Right ventricle myocardium superior (tissue), 1 donor: ENCODE measurements around the gene ZNF892. TPM values are rescaled to one million over a fixed set of nuclear protein-coding genes. Genes with fewer than 3 reads are reported as not detected.
"Not testable (repeated sequence)": the region's sequence is repeated elsewhere in the genome, so short reads cannot be mapped to it uniquely, and the experiment has no call there.

Experiments
- ATAC-seq: fragments of 200-7000 bp; cut with Tn5 transposase; one replicate; pipeline ENCODE4 v1.9.1; 2020; ENCODE audit warnings: mild to moderate bottlenecking; ENCODE audit not compliant: poor library complexity
- DNase-seq: peaks from one replicate; pipeline ENCODE4 v3.0.0-alpha.2; 2020
- intact Hi-C: fragments of 100-400 bp; cut with DNase I; formaldehyde crosslinking; loops from one replicate; pipeline ENCODE4 v1.11.2; 2022
- long read RNA-seq: library from polyadenylated mRNA; unstranded; transcript quantifications from one replicate; pipeline ENCODE4 v2.0.0, GENCODE V29; 2021
- total RNA-seq: library from RNA; stranded (reverse); fragmentation: NEBNext Ultra II Directional; extraction: Animal tissue kit (Norgen Biotek cat#: 25700); gene quantifications from one replicate; pipeline ENCODE4 v1.2.1, GENCODE V29; 2021
- donor health status: DM: no; HTN: yes; CAD: no; lungs with severe emphysema.

Gene ZNF892
- 2.9 TPM for total RNA-seq
- long read RNA-seq, partial matches to known transcripts: 0 of 1 reads
- long read RNA-seq, other reads (novel, unspliced or antisense): 1 of 1 reads

DNA sequence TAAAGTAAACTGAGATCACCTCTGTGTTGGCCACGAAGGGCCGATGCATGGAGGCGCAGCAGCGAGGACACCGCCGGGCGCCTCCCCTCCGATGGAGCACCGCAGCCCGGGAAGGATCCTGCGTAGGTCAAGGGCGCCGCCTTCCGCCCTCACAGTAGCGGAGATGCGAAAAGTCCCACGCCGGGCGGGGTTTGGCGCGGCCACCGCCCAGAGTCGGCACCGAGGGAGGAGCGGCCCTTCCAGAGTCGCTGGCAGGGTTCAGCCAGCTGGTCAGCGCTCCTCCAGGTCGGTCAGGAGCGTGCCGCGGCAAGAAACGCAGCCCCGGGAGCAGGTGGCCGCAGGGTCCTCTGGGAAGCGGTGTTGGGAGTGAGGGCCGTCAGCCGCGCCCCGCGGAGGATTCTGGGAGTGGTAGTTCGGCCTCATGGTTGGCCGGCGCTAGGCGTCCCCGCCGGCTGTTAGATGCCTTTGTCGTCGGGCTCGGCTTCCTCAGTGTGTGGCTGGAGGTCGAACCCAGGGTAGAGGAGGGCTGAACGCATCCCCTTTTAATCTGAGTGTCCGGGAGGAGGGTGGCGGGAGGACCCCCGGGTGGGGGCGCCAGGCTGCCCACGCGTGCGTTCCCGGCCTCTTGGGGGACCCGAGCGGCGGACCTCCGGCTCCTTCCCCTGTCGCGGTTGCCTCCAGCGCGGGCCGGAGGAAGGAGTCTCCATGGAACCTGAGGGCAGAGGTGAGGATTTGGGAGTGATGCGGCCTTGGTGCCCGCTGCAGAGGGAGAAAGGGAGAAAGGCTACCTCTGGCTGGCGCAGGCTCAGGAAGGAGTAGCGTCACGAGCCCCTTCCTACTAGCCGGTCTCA is at the start of gene ZNF892:
Gene ZNF892 (plus strand): TSS at position 411 of the 851 bp plus-strand sequence. CDS start 295 bp downstream, at position 706.
- DNase-seq (peak; percentile 94), ATAC-seq (peak; percentile 99)
- intact Hi-C loops: no loop called here

DNA sequence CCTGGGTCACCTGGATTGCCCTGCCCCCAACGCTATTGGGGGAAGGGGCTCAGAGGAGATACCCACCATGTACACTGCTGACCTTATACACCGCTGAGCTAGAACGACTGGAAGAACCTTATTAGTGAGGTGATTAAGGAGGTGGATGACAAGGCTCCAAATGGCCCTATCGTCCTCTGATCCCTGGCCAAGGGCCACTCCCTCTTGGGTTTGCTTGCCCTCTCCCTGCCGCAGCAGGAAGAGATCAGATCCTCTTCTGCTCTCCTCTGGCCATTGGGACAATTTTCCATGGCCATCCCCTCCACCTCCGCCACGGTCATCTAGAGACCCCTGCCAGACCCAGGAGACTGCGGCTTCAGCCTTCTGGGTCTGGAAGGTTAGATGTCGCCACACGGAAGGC is 48.9 kb upstream of the ZNF892 start:
- intact Hi-C loops: no loop called here
- no peak for ATAC-seq
- no peak for DNase-seq

DNA sequence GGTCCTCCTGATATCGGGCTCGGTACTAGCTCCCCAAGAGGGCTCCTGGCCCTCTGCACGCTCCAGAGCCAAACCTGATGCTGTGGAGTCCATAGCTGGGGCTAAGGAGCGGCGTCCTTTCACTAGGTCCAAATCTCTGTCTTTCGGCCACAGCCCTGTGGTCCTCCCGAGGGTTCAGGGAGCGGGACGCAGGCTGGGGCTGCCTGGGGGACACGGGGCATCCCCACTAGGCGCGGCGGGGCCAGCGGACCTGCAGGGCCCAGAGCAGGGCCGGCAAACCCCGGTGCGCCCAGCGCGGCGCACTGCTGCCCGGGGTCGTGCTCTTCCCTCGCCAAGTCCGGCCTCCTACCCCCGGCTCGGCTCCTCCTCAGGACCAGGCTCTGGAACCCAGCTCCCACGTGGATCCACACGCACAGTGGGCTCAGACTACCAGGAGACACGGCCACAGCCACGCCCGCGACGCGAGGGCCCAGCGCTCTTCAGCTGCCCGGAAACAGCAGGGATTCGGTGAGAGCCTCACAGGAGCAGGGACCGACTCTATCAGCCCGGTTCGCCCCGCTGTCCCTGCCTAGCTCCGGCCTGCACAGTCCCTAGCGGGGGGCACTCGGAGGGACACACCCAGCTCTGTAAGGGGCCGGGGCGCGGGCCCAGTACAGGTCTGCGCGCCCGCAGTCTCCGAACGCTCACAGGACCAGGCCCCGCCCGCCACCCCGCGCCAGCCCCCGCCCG is 48.3 kb upstream of the ZNF892 start:
- ATAC-seq (peak; percentile 70), DNase-seq (peak; percentile 69)
- intact Hi-C loops: no loop called here

DNA sequence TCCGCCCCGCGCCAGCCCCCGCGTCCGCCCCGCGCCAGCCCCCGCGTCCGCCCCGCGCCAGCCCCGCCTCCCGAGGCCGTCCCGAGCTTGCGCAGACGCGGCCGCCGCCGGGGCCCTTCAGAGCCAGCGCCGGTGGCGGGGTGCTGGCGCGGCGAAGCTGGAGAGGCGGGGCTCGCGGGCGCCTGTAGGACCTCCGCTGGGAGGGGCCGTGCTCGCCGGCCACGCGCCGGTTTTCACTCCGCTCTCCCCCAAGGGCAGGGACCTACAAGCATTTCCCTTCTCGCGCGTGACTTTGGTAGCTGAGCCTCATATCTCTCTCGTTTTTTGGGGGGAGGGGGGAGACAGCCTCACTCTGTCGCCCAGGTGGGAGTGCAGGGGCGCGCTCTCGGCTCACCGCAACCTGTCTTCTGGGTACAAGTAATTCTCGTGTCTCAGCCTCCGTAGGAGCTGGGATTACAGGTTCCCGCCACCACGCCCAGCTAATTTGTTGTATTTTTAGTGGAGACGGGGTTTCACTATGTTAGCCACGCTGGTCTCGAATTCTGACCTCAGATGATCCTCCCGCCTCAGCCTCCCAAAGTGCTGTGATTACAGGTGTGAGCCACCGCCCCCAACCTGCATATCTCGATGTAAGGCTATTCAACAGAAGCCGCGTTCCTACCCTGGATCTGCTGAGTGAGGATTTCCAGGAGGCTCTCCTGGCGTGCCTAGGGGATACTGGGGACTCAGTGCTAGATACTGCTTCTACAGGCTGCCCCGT is 47.5 kb upstream of the ZNF892 start, which contains the start of gene ZNF514:
Gene ZNF514 (minus strand): TSS at position 159 of the 760 bp plus-strand sequence. CDS start 6,595 bp downstream, outside the sequence.
- peak; percentile 92 for DNase-seq

DNA sequence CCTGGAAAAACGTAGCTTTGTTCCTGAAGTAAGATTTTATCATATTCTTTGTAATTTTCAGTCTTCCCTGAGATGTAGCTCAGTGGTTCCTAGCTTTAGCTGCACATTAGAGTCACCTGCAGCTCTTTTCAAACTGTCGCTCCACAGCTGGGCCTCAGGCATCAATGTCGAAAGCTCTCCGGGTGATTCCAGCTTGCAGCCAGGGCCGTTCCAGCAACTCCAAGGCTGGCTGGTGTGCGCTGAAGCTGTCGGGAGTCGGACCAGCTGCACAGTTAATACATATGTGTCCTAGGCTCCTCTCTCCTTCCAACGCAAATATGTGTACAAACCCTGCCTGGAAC is 42.3 kb upstream of the ZNF892 start:
- intact Hi-C loops: no loop called here
- DNase-seq (no peak), ATAC-seq (no peak)

More for the DNA sequence above, 47.5 kb upstream of the ZNF892 start, which contains the start of gene ZNF514:
- intact Hi-C loops: no loop called here
- peak; percentile 96 for ATAC-seq

DNA sequence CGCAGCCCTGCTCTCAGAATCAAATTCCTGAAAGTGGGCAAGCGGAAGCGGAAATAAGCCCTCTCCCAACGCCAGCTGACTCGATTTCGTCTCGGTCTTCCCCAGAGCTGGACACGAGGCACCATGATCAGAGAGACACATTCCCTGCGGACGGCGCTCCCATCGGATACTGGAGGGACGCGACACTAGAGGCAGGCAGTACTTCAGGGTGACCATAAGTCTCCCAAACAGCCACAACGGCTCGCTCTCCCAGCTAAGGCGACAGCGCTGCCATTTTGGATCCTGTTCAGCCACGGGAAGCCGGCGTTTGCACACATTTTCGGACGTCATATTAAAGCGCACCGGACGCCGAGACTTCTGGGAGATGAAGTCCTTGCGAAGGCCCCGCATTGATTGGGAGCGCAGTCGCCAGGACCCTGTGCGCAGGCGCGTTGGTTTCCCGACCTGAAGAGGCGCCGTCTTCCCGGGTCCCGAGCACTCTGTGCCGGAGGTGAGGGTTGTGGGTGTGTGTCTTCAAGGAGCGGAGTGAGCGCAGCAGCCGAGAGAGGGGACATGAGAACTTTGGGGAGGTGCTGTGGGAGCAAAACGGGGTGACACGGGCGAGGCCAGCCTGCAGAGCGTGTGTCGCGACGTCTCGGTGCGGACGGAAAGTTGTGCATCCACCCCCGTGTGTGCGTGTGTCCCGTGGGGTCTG is 41.8 kb upstream of the ZNF892 start, which contains the start of gene ZNF2:
Gene ZNF2 (plus strand): TSS at position 439 of the 694 bp plus-strand sequence. CDS start 10,418 bp downstream, outside the sequence.
- ATAC-seq: peak; percentile 99
- intact Hi-C loops: no loop called here
- peak; percentile 99 for DNase-seq

DNA sequence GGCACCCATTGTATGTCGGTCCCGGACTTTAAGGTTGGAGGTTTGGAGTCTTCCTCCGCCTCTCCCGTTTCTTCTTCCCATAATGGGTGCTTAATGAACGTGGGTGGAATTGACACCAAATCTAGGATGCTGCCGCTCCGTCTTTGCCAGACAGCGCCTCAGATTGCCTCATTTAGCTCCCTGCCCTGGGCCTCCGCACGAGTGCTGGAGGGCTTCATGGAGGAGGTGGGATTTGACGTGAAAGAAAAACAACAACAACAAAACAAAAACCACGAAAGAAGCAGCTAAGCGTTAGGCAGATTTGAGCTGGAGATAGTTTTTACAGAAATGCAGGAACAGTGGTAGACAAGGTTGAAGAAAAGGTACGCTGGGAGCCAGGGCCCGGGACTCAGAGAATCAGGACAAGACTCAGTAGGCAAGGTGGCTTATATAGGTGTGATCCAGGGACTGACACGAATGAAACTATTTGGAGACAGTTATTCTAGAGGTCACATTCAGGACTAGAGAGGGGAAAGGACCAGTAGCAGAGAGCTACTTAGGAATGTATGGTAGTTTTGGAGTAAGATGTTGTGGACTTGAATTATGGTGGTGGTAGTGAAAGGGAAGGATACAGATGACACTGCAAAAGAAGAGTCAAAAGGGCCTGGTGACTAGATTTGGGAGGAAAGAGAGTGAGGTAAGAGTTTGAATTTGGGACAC is 41.1 kb upstream of the ZNF892 start:
- ATAC-seq: no peak
- intact Hi-C loops: no loop called here
- DNase-seq: no peak

DNA sequence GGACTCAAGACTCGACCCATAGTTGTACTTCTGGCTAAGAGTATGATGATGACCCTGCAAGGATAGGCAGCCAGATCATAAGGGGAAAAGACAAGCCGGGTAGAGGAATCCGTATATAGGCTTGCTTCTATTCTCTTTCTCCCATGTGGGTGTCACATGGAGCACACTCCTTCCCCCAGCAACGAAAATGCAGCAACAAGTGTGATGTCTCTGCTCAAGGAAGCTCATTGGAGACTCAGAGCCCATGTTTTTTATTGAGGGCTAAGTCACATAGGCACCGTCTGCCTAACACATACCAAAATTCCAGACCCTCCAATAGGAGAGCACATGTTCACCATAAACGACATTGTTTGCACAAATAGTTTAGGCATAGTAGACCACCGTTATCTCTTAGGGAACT is 35.4 kb upstream of the ZNF892 start:
- DNase-seq (no peak), ATAC-seq (no peak)
- intact Hi-C loops: no loop called here

DNA sequence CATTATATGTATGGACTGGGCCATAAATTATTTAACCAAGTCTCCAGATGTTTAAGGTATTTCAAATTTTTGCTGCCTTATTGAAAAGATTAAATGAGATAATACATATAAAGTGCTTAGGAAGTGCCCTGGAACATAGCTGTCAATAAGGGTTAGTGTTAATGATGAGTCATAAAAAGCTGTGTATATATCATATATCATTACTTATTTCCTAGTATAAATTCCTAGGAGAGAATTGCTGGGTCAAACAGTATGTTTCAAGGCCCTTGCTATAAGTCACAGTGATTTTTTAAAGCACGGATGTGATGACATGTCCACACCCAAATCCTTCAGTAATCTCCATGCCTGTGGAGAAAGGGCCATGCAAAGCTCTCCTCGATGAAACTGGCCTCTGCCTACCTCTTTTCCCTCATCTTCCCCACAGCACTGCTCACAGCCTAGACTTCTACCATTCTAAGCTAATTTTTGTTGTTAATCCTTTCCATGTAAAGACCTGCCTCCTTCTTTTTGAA is 33.2 kb upstream of the ZNF892 start:
- DNase-seq: no peak
- no peak for ATAC-seq
- intact Hi-C loops: no loop called here

DNA sequence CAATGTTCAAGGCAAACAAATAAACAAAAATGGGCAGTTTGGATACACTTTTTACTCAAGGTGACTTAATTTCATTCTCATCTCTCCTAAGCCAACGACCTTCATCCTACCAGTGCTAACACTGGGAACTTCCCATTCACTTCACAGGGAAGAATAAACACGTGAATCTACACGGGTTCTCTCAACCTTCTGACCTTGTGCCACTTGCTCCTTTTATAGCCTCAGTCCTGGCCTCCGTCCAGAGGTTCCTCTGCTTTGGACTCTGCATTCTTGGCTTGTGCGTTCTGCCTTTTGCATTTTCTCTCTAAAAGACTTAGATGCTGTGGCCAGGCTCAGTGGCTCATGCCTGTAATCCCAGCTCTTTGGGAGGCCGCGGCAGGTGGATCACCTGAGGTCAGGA is 27.9 kb upstream of the ZNF892 start:
- ATAC-seq (peak; percentile 91), DNase-seq (peak; percentile 66)
- intact Hi-C loops: no loop called here

DNA sequence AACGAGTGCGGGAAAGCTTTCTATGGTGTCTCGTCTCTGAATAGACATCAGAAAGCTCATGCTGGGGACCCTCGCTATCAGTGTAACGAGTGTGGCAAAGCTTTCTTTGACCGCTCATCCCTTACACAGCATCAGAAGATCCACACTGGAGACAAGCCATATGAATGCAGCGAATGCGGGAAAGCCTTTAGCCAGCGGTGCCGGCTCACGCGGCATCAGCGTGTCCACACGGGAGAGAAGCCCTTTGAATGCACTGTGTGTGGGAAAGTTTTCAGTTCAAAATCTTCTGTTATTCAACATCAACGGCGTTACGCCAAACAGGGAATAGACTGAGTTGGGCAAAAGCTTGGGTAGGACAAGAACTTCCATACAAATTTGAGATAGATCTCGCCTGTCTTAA is 25.5 kb upstream of the ZNF892 start:
- ATAC-seq: no peak
- no peak for DNase-seq
- intact Hi-C loops: no loop called here

DNA sequence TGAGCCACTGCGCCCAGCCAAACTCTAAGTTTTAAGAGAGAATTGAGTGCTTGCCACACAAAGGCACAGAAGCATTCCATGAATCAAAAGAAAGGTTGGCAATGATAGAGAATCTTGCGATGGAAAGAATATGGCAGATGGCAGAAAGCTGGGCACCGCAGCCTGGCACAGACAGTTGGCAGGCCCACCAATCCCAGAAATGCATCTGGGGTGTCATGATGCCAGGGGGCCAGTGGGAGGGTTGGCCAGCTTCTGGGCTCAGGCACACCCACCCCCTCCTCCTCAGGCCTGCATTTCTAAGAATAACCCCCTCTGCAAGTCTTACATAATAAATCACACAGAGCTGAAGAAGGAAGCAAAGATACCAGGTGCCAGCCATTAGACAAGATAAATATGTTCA is 22.1 kb upstream of the ZNF892 start:
- no peak for DNase-seq
- intact Hi-C loops: no loop called here

DNA sequence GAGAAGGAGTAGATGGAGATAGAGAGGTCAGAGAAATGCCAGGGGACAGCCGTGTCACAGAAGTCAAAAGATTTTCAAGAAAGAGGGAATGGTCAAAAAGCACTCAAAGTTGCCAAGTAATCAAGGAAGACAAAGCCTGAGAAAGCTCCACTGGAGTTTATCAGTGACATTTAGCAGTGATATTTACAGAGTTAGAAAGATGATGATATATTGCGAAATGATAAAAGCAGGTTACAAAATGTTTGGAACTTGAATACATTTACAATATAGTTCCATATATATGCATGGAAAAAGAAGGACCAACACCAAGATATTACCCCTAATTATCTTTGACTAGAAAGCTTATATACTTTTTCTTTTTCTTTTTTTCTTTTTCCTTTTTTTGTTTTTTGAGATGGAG is 21.3 kb upstream of the ZNF892 start:
- ATAC-seq (no peak), DNase-seq (no peak)
- intact Hi-C loops: no loop called here

More for the DNA sequence above, 22.1 kb upstream of the ZNF892 start:
- no peak for ATAC-seq

DNA sequence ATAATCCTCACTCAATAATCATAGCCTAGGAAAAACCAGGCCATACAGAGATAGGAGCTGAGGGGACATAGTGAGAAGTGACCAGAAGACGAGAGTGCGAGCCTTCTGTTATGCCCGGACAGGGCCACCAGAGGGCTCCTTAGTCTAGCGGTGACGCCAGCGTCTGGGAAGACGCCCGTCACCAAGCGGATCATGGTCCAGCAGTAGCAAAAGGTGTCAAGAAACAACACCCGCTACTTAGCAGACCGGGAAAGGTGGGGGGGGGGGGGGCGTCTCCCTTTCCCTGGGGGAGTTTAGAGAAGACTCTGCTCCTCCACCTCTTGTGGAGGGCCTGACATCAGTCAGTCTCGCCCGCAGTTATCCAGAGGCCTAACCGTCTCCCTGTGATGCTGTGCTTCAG is 14.4 kb upstream of the ZNF892 start:
- intact Hi-C loops, ATAC-seq: not testable (repeated sequence)
- DNase-seq: peak; percentile 78

DNA sequence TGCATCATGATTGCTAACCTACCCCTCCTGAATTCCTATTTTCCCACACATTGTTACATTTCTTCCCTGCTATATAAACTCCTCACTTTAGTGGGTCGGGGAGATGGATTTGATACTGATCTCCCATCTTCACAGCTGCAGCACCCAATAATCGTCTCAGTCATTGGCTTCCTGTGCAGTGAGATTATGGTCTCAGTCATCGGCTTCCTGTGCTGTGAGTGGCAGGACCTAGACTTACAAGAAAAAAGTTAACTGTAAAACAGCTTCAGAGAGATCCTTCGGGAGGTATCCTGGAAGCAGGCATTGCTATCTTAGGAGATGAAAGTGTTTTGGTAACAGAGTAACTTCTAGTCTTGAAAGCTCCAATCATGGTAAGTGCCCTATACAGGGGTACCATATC is 3.4 kb upstream of the ZNF892 start:
- intact Hi-C loops: no loop called here
- no peak for DNase-seq

DNA sequence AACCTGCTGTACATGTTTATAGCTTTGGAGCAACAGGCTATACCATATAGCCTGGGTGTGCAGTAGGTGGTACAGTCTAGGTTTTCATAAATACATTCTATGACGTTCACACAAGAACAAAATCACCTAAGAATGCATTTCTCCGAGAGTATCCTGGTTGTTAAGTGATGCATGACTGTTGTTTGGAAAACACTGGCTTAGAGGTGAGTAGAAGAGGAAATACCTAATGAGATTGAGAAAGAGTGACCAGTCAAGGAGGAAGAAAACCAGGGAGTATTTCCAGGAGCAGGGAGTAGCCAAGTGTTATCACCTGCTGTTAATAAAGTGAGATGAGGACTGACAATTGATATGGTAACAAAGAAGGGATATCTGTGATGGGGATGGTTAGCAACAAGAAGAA is 2.9 kb upstream of the ZNF892 start:
- intact Hi-C loops: no loop called here
- no peak for ATAC-seq
- no peak for DNase-seq

More for the DNA sequence above, 3.4 kb upstream of the ZNF892 start:
- no peak for ATAC-seq

DNA sequence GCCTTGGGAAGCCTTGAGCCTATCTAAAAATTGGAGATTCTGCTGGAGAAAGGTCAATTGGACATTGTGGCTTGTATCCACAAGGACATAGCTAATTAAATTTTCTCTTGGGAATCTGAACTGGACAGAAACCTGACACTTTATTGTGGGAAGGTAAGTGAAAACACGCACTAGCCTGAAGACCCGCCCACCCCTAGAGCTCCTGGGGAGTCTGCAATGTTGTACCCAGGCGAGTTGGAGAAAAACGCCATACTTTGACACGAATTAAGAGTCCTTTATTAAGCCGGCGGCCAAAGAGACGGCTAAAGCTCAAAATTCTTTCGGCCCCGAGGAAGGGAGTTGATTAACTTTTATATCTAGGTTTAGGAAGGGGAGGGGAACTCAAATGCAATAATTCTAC is 1.2 kb upstream of the ZNF892 start:
- intact Hi-C loops: no loop called here
- DNase-seq: no peak

DNA sequence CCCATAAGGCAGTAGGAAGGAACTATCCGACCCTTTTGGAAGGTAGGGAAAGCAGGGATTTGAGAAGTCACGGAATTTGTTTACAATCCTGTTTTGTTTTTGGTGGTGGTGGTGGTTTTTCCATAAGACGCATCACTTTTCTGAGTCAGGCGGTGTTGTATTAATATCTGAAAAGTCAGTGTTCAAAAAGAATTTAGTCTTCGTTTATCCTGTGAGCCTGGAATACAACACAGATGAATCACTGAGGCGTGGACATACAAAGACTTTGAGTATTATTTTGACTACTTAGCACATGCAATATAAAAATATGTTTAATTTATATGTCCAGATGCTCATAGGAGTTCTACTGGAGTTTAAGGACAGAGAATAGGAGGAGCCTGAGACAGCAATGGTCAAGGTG is 785 bp downstream of the ZNF892 start:
- no peak for ATAC-seq
- DNase-seq: no peak
- intact Hi-C loops: no loop called here

More for the DNA sequence above, 1.2 kb upstream of the ZNF892 start:
- no peak for ATAC-seq
